LNCAP (cell line): Measurements from ENCODE around the gene CRAT.

Experiments
- TF ChIP-seq, protein P1 (sequence below): fragments of 450-650 bp; IDR thresholded peaks from 2 replicates; pipeline ENCODE4 v1.5.1; 2017; ENCODE audit warnings: mild to moderate bottlenecking

The CRAT gene

DNA sequence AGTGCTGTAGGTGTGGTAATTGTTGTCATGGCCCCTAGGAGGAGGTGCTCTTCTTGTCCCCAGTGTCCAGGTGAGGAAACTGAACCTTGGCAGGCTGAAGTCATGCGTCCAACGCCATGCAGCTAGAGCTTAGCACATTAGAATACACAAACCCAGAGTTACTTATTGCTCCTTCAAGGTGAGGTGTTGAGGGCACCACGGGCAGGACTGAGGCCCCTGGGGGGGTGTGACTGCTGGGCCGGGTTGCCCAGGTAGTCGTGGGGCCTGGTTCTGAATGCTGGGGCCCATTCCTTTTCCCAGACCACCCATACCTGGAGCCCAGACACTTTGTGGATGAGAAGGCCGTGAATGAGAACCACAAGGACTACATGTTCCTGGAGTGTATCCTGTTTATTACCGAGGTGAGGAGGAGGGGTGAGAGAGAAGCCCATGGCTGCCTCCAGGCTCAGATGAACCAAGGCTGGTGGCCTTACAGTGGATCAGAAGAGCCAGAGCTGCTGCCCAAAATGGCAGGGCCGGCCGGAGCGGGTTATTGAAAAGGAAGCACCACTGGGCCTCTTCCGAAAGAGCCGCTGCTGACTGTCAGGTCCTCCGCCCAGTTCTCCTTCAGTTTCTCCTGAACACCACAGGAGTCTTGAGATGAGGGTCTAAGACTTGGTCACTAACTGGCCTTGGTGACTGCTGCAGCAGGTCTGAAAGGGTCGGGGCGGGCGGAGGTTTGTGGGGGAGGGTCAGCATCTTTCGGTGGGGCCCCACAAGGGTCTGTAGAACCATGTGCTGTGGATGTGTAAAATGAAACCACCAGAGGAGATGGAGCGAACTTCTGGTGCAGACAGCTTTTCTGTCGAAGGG, 26.9 kb upstream of the CRAT start:
- TF ChIP-seq, protein P1, sequence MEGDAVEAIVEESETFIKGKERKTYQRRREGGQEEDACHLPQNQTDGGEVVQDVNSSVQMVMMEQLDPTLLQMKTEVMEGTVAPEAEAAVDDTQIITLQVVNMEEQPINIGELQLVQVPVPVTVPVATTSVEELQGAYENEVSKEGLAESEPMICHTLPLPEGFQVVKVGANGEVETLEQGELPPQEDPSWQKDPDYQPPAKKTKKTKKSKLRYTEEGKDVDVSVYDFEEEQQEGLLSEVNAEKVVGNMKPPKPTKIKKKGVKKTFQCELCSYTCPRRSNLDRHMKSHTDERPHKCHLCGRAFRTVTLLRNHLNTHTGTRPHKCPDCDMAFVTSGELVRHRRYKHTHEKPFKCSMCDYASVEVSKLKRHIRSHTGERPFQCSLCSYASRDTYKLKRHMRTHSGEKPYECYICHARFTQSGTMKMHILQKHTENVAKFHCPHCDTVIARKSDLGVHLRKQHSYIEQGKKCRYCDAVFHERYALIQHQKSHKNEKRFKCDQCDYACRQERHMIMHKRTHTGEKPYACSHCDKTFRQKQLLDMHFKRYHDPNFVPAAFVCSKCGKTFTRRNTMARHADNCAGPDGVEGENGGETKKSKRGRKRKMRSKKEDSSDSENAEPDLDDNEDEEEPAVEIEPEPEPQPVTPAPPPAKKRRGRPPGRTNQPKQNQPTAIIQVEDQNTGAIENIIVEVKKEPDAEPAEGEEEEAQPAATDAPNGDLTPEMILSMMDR = no peak

DNA sequence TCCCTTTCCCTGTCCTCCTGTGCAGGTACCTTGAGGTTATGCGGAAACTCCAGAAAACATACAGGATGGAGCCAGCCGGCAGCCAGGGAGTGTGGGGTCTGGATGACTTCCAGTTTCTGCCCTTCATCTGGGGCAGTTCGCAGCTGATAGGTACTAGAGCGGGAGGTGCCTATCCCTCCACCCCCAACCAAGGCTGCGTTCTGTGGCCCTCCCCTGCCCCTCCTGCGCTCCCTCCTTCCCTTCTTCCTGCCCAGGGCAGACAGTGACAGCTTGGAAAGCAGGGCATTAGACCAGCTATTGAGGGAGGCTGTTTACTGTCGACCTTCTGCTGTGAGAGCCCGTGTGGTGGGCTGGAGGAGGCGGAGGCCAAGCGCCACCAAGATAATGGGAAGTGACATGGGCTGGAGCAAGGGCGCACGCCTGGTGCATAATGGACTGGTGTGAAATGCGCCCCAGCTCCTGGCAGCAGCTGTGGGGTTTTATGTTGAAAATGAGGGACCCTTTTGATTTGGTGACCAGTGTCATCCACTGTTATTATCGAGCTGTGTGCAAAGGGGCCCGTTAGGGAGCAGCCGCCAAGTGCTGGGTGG, 25.9 kb upstream of the CRAT start:
- TF ChIP-seq, protein P1 = no peak

DNA sequence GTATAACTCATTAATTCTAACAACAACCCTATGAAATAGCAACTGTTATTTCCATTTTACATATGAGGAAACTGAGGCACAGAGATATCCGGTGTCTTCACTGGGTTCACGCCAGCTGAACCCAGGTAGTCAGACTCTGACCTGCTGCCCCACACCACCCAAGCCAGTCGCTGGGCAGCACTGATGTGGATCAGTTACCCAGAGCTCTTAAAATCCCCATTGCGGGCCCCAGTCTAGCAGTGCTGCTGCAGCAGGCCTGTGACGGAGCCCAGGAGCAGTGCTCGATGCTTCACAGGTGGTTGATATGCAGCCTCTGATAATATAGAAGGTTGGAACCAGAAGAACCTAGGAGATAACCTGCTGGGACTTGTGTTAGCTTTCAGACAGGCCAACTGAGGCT, 24.9 kb upstream of the CRAT start:
- TF ChIP-seq, protein P1 = no peak

- TF ChIP-seq, protein P1 = no peak
These were observed 22.5 kb upstream of the CRAT start for GRCh38 chr9:129133082-129133481.

GRCh38 chr9:129131300-129132145, 20.9 kb upstream of the CRAT start:
- TF ChIP-seq, protein P1 = peak; percentile 99

GRCh38 chr9:129130791-129131190, 20.2 kb upstream of the CRAT start:
- TF ChIP-seq, protein P1 = no peak

- TF ChIP-seq, protein P1 = no peak
These were observed 18.1 kb upstream of the CRAT start for GRCh38 chr9:129128689-129129088.
